ENCODE results near the gene ZNF624.

Gene ZNF624

GRCh38 chr17:16593356-16594102 lies 60.1 kb downstream of the ZNF624 start:
- DNase-seq = no peak

GRCh38 chr17:16589097-16589969 lies 64.3 kb downstream of the ZNF624 start:
- peak; percentile 67 for DNase-seq

GRCh38 chr17:16585796-16586195 lies 67.9 kb downstream of the ZNF624 start:
- DNase-seq = no peak

DNA sequence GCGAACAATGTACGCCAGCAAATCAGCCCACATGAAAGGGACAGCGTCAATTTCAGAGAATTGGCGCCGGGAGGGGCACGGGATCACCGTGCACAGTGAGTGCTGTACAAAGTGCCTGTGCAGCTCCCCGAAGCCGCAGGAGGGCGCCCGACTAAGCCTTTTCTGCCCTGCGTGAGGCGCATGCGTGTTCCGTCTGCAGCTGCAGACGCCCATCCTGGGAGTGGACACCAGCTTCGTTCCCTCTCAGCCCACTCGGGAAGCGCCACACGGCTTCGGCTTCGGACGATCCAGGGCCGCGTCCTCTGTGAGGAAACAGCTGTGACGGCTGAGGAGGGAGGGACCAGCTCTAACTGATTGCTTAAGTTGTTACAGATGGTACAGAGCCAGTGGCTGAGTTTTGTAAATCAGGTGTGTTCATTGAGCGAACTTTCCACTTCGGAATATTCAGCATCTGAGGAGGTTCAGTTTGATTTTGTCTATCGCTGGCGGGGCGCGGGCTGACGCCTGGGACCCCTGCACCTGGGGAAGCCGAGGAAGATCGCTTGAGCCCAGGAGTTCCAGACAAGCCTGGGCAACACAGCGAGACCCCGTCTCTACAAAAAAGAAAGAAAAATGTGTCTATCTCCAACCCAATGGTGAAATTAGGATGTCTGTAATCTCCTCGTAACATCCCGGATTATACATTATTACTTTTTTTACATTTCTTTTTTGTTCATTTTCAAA lies 69.2 kb downstream of the ZNF624 start:
- DNase-seq = peak; percentile 69

DNA sequence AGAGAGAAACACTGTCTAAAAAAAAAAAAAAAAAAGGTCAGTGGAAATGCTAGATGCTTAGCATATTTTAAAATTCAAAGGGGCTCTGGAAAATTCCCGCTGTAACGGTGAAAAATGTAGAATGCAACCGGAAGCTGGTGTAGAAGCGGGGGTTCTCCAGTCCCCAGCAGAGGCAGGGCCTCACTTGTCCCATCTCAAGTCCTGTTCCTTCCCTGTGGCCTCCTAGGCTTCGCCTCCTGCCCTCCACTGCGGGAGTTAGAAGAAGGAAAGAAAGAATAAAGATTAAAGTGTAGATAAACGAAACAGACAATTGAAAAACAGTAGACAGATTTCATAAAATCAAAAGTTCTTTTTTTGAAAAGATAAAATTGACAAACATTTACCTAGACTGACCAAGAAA lies 69.9 kb downstream of the ZNF624 start:
- no peak for DNase-seq

- DNase-seq = no peak
These were observed 80.2 kb downstream of the ZNF624 start for GRCh38 chr17:16573466-16573865.
